HG02973 (cell line): ENCODE measurements around the gene GBA3.

Source experiments
- ATAC-seq: cut with Tn5 transposase; IDR thresholded peaks from one replicate; pipeline ENCODE4 v1.9.1; 2021; ENCODE audit warnings: moderate library complexity; ENCODE audit not compliant: unreplicated experiment

GBA3 gene

GRCh38 chr4:22689428-22689827 lies 3.3 kb upstream of the GBA3 start:
- no peak for ATAC-seq

- no peak for ATAC-seq
These were observed 2.3 kb downstream of the GBA3 start for GRCh38 chr4:22695029-22695428.

GRCh38 chr4:22695917-22696316 lies 3.2 kb downstream of the GBA3 start:
- no peak for ATAC-seq

GRCh38 chr4:22703912-22704311 lies 11.2 kb downstream of the GBA3 start:
- ATAC-seq: no peak

- ATAC-seq: no peak
These were observed 14.7 kb downstream of the GBA3 start for GRCh38 chr4:22707390-22707789.

GRCh38 chr4:22708961-22709360 lies 16.2 kb downstream of the GBA3 start:
- ATAC-seq: no peak

GRCh38 chr4:22712105-22712504 lies 19.4 kb downstream of the GBA3 start:
- ATAC-seq: no peak

- no peak for ATAC-seq
These were observed 19.8 kb downstream of the GBA3 start for GRCh38 chr4:22712529-22712928.

- ATAC-seq: no peak
These were observed 21.1 kb downstream of the GBA3 start for GRCh38 chr4:22713841-22714240.

- no peak for ATAC-seq
These were observed 26.5 kb downstream of the GBA3 start for GRCh38 chr4:22719218-22719617.

GRCh38 chr4:22720091-22720490 lies 27.4 kb downstream of the GBA3 start:
- no peak for ATAC-seq

- ATAC-seq: no peak
These were observed 28.5 kb downstream of the GBA3 start for GRCh38 chr4:22721204-22721603.

- ATAC-seq: no peak
These were observed 37.3 kb downstream of the GBA3 start for GRCh38 chr4:22730021-22730420.

GRCh38 chr4:22733816-22734215 lies 41.1 kb downstream of the GBA3 start:
- ATAC-seq: no peak

GRCh38 chr4:22736912-22737311 lies 44.2 kb downstream of the GBA3 start:
- ATAC-seq: no peak

- no peak for ATAC-seq
These were observed 47.2 kb downstream of the GBA3 start for GRCh38 chr4:22739968-22740367.

GRCh38 chr4:22741744-22742143 lies 49.0 kb downstream of the GBA3 start:
- ATAC-seq: no peak

GRCh38 chr4:22743290-22743689 lies 50.6 kb downstream of the GBA3 start:
- no peak for ATAC-seq

- no peak for ATAC-seq
These were observed 51.8 kb downstream of the GBA3 start for GRCh38 chr4:22744478-22745062.

- no peak for ATAC-seq
These were observed 52.5 kb downstream of the GBA3 start for GRCh38 chr4:22745234-22745633.

GRCh38 chr4:22754116-22754515 lies 61.4 kb downstream of the GBA3 start:
- no peak for ATAC-seq

GRCh38 chr4:22762548-22762947 lies 69.8 kb downstream of the GBA3 start:
- no peak for ATAC-seq

- ATAC-seq: no peak
These were observed 71.4 kb downstream of the GBA3 start for GRCh38 chr4:22764183-22764582.

GRCh38 chr4:22766068-22766467 lies 73.3 kb downstream of the GBA3 start:
- no peak for ATAC-seq
